Measurements from ENCODE around the gene CIDEB. TPM values are rescaled to one million over a fixed set of nuclear protein-coding genes. Genes with fewer than 3 reads are reported as not detected.

The CIDEB gene, protein sequence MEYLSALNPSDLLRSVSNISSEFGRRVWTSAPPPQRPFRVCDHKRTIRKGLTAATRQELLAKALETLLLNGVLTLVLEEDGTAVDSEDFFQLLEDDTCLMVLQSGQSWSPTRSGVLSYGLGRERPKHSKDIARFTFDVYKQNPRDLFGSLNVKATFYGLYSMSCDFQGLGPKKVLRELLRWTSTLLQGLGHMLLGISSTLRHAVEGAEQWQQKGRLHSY
- 0.22 TPM for total RNA-seq (2021; ENCODE audit: unreplicated experiment)
- polyA plus RNA-seq (2012): 0.07 TPM in 1 of 2 replicates, not detected in the other
- Bru-seq, nascent RNA: not detected
- BruChase-seq, experiment 1, labeled RNA remaining after a 6-hour chase: percentile 14 among the genes with signal in this experiment
- not detected for BruChase-seq, experiment 2, labeled RNA remaining after a 2-hour chase
- long read RNA-seq: 0 reads

DNA sequence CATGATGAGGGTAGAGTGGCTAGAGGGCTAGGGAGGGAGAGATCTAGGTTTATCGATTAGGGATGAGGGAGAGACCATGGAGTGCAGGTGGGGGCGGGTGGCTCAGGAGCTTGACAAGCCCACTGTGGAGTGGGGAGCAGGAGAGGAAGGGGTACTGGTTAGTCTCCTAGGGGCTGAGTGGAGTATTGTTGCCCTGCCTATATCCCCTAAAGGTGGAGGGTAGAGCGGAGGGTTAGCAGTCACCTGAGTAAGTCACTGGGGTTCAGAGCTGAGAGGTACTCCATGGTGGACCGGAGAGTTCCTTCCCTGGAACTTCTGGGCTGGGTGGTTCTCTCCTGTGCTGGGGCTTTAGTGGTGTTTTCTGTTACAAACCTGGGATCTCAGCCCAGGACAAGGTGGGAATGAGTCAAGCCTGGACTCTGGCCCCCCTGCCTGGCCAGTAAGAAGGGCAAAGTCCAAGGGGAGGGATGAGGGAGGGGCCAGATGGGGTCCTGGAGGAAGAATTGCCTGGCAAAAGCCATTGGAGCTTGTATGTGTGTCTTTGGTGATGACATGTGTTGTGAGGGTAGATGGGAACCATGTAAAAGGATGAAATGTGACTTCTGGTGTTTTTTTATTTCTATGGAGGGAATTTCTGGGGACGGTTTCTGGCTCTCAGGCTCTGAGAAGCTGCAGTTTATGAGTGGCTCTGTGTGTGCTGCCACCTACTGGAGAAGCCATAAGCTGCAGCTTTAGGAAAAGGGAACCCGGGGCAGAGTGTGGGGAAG, at the start of gene CIDEB:
TSS of gene CIDEB (minus strand) at position 403 of the 767 bp plus-strand sequence. CDS start at position 284, 119 bp downstream.
- TF ChIP-seq POLR2AphosphoS5 (IDR thresholded peaks at IDR 0.05; ENCODE audit: low read depth, low read length): no peak
- TF ChIP-seq, protein P1, sequence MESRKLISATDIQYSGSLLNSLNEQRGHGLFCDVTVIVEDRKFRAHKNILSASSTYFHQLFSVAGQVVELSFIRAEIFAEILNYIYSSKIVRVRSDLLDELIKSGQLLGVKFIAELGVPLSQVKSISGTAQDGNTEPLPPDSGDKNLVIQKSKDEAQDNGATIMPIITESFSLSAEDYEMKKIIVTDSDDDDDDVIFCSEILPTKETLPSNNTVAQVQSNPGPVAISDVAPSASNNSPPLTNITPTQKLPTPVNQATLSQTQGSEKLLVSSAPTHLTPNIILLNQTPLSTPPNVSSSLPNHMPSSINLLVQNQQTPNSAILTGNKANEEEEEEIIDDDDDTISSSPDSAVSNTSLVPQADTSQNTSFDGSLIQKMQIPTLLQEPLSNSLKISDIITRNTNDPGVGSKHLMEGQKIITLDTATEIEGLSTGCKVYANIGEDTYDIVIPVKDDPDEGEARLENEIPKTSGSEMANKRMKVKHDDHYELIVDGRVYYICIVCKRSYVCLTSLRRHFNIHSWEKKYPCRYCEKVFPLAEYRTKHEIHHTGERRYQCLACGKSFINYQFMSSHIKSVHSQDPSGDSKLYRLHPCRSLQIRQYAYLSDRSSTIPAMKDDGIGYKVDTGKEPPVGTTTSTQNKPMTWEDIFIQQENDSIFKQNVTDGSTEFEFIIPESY (IDR thresholded peaks at IDR 0.05; ENCODE audit: extremely low read depth, insufficient replicate concordance, low read length): no peak
- TF ChIP-seq, protein P2, sequence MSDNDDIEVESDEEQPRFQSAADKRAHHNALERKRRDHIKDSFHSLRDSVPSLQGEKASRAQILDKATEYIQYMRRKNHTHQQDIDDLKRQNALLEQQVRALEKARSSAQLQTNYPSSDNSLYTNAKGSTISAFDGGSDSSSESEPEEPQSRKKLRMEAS (IDR thresholded peaks at IDR 0.05): no peak
- TF ChIP-seq, protein P3, sequence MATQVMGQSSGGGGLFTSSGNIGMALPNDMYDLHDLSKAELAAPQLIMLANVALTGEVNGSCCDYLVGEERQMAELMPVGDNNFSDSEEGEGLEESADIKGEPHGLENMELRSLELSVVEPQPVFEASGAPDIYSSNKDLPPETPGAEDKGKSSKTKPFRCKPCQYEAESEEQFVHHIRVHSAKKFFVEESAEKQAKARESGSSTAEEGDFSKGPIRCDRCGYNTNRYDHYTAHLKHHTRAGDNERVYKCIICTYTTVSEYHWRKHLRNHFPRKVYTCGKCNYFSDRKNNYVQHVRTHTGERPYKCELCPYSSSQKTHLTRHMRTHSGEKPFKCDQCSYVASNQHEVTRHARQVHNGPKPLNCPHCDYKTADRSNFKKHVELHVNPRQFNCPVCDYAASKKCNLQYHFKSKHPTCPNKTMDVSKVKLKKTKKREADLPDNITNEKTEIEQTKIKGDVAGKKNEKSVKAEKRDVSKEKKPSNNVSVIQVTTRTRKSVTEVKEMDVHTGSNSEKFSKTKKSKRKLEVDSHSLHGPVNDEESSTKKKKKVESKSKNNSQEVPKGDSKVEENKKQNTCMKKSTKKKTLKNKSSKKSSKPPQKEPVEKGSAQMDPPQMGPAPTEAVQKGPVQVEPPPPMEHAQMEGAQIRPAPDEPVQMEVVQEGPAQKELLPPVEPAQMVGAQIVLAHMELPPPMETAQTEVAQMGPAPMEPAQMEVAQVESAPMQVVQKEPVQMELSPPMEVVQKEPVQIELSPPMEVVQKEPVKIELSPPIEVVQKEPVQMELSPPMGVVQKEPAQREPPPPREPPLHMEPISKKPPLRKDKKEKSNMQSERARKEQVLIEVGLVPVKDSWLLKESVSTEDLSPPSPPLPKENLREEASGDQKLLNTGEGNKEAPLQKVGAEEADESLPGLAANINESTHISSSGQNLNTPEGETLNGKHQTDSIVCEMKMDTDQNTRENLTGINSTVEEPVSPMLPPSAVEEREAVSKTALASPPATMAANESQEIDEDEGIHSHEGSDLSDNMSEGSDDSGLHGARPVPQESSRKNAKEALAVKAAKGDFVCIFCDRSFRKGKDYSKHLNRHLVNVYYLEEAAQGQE (IDR thresholded peaks at IDR 0.05; ENCODE audit: low read depth): no peak
- peak; percentile 57 for TF ChIP-seq RAD21 (IDR thresholded peaks at IDR 0.05; ENCODE audit: low read depth)
- no peak for TF ChIP-seq ZFX (IDR thresholded peaks at IDR 0.05)
- TF ChIP-seq, protein P4, sequence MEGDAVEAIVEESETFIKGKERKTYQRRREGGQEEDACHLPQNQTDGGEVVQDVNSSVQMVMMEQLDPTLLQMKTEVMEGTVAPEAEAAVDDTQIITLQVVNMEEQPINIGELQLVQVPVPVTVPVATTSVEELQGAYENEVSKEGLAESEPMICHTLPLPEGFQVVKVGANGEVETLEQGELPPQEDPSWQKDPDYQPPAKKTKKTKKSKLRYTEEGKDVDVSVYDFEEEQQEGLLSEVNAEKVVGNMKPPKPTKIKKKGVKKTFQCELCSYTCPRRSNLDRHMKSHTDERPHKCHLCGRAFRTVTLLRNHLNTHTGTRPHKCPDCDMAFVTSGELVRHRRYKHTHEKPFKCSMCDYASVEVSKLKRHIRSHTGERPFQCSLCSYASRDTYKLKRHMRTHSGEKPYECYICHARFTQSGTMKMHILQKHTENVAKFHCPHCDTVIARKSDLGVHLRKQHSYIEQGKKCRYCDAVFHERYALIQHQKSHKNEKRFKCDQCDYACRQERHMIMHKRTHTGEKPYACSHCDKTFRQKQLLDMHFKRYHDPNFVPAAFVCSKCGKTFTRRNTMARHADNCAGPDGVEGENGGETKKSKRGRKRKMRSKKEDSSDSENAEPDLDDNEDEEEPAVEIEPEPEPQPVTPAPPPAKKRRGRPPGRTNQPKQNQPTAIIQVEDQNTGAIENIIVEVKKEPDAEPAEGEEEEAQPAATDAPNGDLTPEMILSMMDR (IDR thresholded peaks at IDR 0.05 in 2 of 3, conservative IDR thresholded peaks at IDR 0.05 in 1 of 3; ENCODE audit: borderline replicate concordance in 1 of 3, insufficient read depth in 1 of 3, low read depth in 2 of 3, low read length in 2 of 3): peak; percentile 69 to 98 (median 97); a peak in 5 of 6 replicates
- ChIA-PET CTCF (interaction anchor here (0.6 to 3.3 kb wide), 24 partner anchors 9 to 249 kb away, joined by 3 to 59 read pairs (median 4); partner anchors contain the start of genes CHMP4A, DHRS1, MDP1 and NOP9), RAD21 (ENCODE audit: low non-redundant PET in 1 of 2, low total read pairs in 2 of 2, uncharacterized antibody in 2 of 2, unreplicated experiment in 2 of 2) (interaction anchor here in 1 of 2 experiments (1.0 kb wide), 2 partner anchors 124 to 249 kb away, joined by 3 read pairs; no protein-coding TSS in a partner anchor), POLR2A (interaction anchor here (0.7 to 1.9 kb wide), 4 partner anchors 9 to 124 kb away, joined by 3 to 7 read pairs (median 4); partner anchors contain the start of gene TINF2)
- no peaks in the 10 kb centered on the region; the same call in 1 of the 2 replicates for H3K79me2 ChIP-seq (ENCODE audit: insufficient read depth, low read length)
- no peaks in the 10 kb centered on the region for H3K27me3 ChIP-seq (ENCODE audit: insufficient read depth, low read length)
- no peaks in the 10 kb centered on the region for H4K20me1 ChIP-seq (ENCODE audit: insufficient read depth)
- peaks cover 30 to 35% of the 10 kb centered on the region in 2 experiments; a peak in 3 of 4 replicates for H3K36me3 ChIP-seq (ENCODE audit: control insufficient read depth in 1 of 2, insufficient read depth in 2 of 2, low read length in 2 of 2)
- BruUV-seq (replicated peaks): no TSS peak
- no peaks in the 10 kb centered on the region for H3K9me3 ChIP-seq (ENCODE audit: control insufficient read depth in 1 of 2, insufficient read depth in 1 of 2, low read depth in 1 of 2, low read length in 2 of 2)
- no peak within 1 kb of the TSS for H3K4me3 ChIP-seq (replicated peaks in 1 of 2; ENCODE audit: low read depth in 1 of 2, low read length in 2 of 2)
- no peaks in the 10 kb centered on the region for H3K9me2 ChIP-seq (ENCODE audit: insufficient read depth)
- ATAC-seq: peak; percentile 88
- H3K27ac ChIP-seq (ENCODE audit: low read depth, low read length): peak within 1 kb of the TSS; percentile 20
- H3K4me2 ChIP-seq (ENCODE audit: low read length): peak within 1 kb of the TSS; percentile 57
- intact Hi-C loops (cut with micrococcal nuclease): no loop called here
- H3K4me1 ChIP-seq (ENCODE audit: control insufficient read depth in 1 of 2, insufficient read depth in 2 of 2, low read length in 2 of 2): peaks cover 7 to 16% of the 10 kb centered on the region in 2 experiments
- peak within 1 kb of the TSS; percentile 29; the same call in 1 of the 2 replicates for H3K9ac ChIP-seq (ENCODE audit: low read length)
- no peak within 1 kb of the TSS for H2AFZ ChIP-seq (ENCODE audit: low read depth, low read length, poor library complexity, severe bottlenecking)
- DNase-seq (ENCODE audit: low read depth, low spot score): no peak

Data from HCT116 (cell line).